ENCODE results near the gene HES7. TPM values are rescaled to one million over a fixed set of nuclear protein-coding genes. Genes with fewer than 3 reads are reported as not detected.
A peak's percentile ranks its signal among the peaks of the same experiment; 100 is the strongest.

Gene HES7
- total and polyA plus RNA-seq, 9 of the 15 experiments (the other 6 are each of a cell fraction or from before 2014, with no cell fraction given): 0.03 to 1.7 (median 0.14) TPM; not detected in 1

- Histone ChIP-seq H2AFZ (ENCODE audit: low read depth, low read length) (no peak overlapping the region), H3K9me3 (replicated peaks; ENCODE audit: control insufficient read depth, insufficient read depth, low read depth, low read length) (no peaks in the 10 kb centered on the region), H3K4me1 (replicated peaks in 1 of 2; ENCODE audit: control insufficient read depth in 2 of 2, insufficient read depth in 2 of 2, low read length in 2 of 2) (peaks cover 6 to 11% of the 10 kb centered on the region in 2 experiments; a peak in 4 of 5 replicates), H3K9ac (ENCODE audit: insufficient read depth in 1 of 2, low read depth in 2 of 2, low read length in 2 of 2) (no peak overlapping the region), H4K20me1 (replicated peaks; ENCODE audit: control insufficient read depth, insufficient read depth, low read length) (no peaks in the 10 kb centered on the region), H3K79me2 (ENCODE audit: control insufficient read depth, insufficient read depth, low read length) (no peaks in the 10 kb centered on the region), H3K27ac (ENCODE audit: extremely low read depth, low read depth, low read length) (no peak overlapping the region), H3K4me3 (no peak overlapping the region), H3K27me3 (ENCODE audit: control insufficient read depth in 2 of 2, insufficient read depth in 2 of 2, low read length in 2 of 2) (no peaks in the 10 kb centered on the region), H3K4me2 (ENCODE audit: insufficient read depth, low read length) (no peak overlapping the region), H3K36me3 (ENCODE audit: control insufficient read depth, insufficient read depth, low read length) (no peaks in the 10 kb centered on the region), H3K9me1 (ENCODE audit: control insufficient read depth, insufficient read depth, low read length) (no peaks in the 10 kb centered on the region)
- ATAC-seq: no peak
- 57% methylated on average over 4 of the region's 4 CpGs for WGBS (ENCODE audit: insufficient coverage, low coverage, missing lambda C conversion rate)
- DNase-seq (ENCODE audit: extremely low read depth in 1 of 4, low spot score in 3 of 4): no peak
- no TSS peak for BruUV-seq (replicated peaks)
- CTCF ChIA-PET (ENCODE audit: low intra/inter-chr PET ratio): no interaction called here
- POLR2A ChIA-PET: interaction anchor here (2.3 kb wide), 1 partner anchor 39 kb away, joined by 8 read pairs; no protein-coding TSS in a partner anchor
- FAIRE-seq: no peak
- intact Hi-C loops (cut with micrococcal nuclease): no loop called here
- peak; percentile 43; the same call in 1 of the 2 replicates for TF ChIP-seq ATF3 (IDR thresholded peaks at IDR 0.05)
- TF ChIP-seq ATF3 (CRISPR knock-in tag; conservative IDR thresholded peaks at IDR 0.05): no peak
- TF ChIP-seq FOSL1 (tag; conservative IDR thresholded peaks at IDR 0.05): 0 out of 2 replicates have a peak, but pooled peaks have one; percentile 25
- no peak for TF ChIP-seq SNIP1 (IDR thresholded peaks at IDR 0.05; ENCODE audit: low read depth)
- TF ChIP-seq FOXM1 (IDR thresholded peaks at IDR 0.05; ENCODE audit: low read depth): no peak
- TF ChIP-seq FOXM1 (CRISPR knock-in tag; IDR thresholded peaks at IDR 0.05; ENCODE audit: low read depth): no peak
- no peak for TF ChIP-seq ZNF217 (CRISPR knock-in tag; IDR thresholded peaks at IDR 0.05)
- TF ChIP-seq CLOCK (CRISPR knock-in tag; IDR thresholded peaks at IDR 0.05; ENCODE audit: borderline replicate concordance): no peak
- no peak for TF ChIP-seq TFAM (CRISPR knock-in tag; conservative IDR thresholded peaks at IDR 0.05)
- no peak for TF ChIP-seq TAF7 (tag; IDR thresholded peaks at IDR 0.05)
- no peak for TF ChIP-seq MTA3 (IDR thresholded peaks at IDR 0.05; ENCODE audit: borderline replicate concordance)
- TF ChIP-seq NCOA4 (IDR thresholded peaks at IDR 0.05; ENCODE audit: partially characterized antibody): no peak
- in situ Hi-C loops (cut with MboI): no loop called here
Measured at GRCh38 chr17:8133941-8134340, 10.0 kb upstream of the HES7 start.

Measured in K562 (cell line).